SK-N-SH (cell line): ENCODE results near the gene PECR. TPM values are rescaled to one million over a fixed set of nuclear protein-coding genes. Genes with fewer than 3 reads are reported as not detected.

ENCODE experiments used
- CTCF ChIA-PET: fragments of 300-600, 350-600 bp; formaldehyde crosslinking; extraction: SDS; loops from one replicate; lab custom pipeline; 2021; lab: Yijun Ruan, JAX
- POLR2A ChIA-PET: fragments of 350-600 bp; sonication (Branson Sonifier 250); formaldehyde crosslinking; extraction: SDS; loops from one replicate; lab custom pipeline; 2020; ENCODE audit warnings: antibody characterized with exemption, inconsistent platforms; lab: Yijun Ruan, JAX
- DNase-seq: peaks from one replicate; pipeline ENCODE4 v3.0.0; 2012
- H2AFZ ChIP-seq: fragments of 200-600 bp; sonication (generic); 2 replicates; pipeline ENCODE4 v1.8.1; 2016; ENCODE audit warnings: antibody characterized with exemption, mild to moderate bottlenecking, low read depth
- H3F3A ChIP-seq: fragments of 200-600 bp; sonication (generic); replicated peaks from 2 replicates; pipeline ENCODE3; 2016; ENCODE audit warnings: antibody characterized with exemption, mild to moderate bottlenecking; ENCODE audit not compliant: insufficient read depth
- H3K27ac ChIP-seq, 2 experiments: fragments of 200-500 bp in 1 of 2; fragments of 200-600 bp in 1 of 2; sonication (Bioruptor generic) in 1 of 2; sonication (generic), shearing (Covaris generic) in 1 of 2; 2 replicates each; pipeline versions ENCODE4 v1.5.1 to v1.6.1; 2014 to 2016; ENCODE audit warnings: low read depth in 2 of 2, inconsistent platforms in 1 of 2, low read length in 1 of 2, mild to moderate bottlenecking in 1 of 2, mixed read lengths in 1 of 2
- H3K27me3 ChIP-seq: fragments of 200-600 bp; sonication (generic), shearing (Covaris generic); 2 replicates; pipeline ENCODE4 v1.6.1; 2016; ENCODE audit warnings: mixed run types; ENCODE audit not compliant: insufficient read depth
- H3K36me3 ChIP-seq, 2 experiments: fragments of 200-500 bp in 1 of 2; fragments of 200-600 bp in 1 of 2; sonication (Bioruptor generic) in 1 of 2; sonication (generic) in 1 of 2; replicated peaks in 1 of 2; 2 replicates each; pipeline versions ENCODE3 to v1.5.1; 2014 to 2016; ENCODE audit warnings: low read length in 1 of 2, mild to moderate bottlenecking in 1 of 2; ENCODE audit not compliant: insufficient read depth in 2 of 2, control insufficient read depth in 1 of 2
- H3K4me1 ChIP-seq, 2 experiments: fragments of 200-500 bp in 1 of 2; fragments of 200-600 bp in 1 of 2; sonication (Bioruptor generic) in 1 of 2; sonication (generic), shearing (Covaris generic) in 1 of 2; 2 replicates each; pipeline versions ENCODE4 v1.5.1 to v1.6.1; 2014 to 2016; ENCODE audit warnings: low read depth in 1 of 2, low read length in 1 of 2, mixed run types in 1 of 2; ENCODE audit not compliant: insufficient read depth in 2 of 2, control insufficient read depth in 1 of 2
- H3K4me2 ChIP-seq: fragments of 200-600 bp; sonication (generic), shearing (Covaris generic); 2 replicates; pipeline ENCODE4 v1.6.1; 2017; ENCODE audit warnings: mixed run types
- H3K4me3 ChIP-seq, 2 experiments: fragments of 200-500 bp in 1 of 2; fragments of 200-600 bp in 1 of 2; sonication (Bioruptor generic) in 1 of 2; sonication (generic), shearing (Covaris generic) in 1 of 2; 2 replicates each; pipeline versions ENCODE4 v1.5.1 to v1.8.1; 2014 to 2016; ENCODE audit warnings: low read depth in 2 of 2, inconsistent platforms in 1 of 2, low read length in 1 of 2, mild to moderate bottlenecking in 1 of 2, mixed read lengths in 1 of 2, moderate library complexity in 1 of 2
- H3K79me2 ChIP-seq: fragments of 200-600 bp; sonication (generic); 2 replicates; pipeline ENCODE4 v1.8.1; 2017; ENCODE audit warnings: mild to moderate bottlenecking; ENCODE audit not compliant: insufficient read depth
- H3K9ac ChIP-seq: fragments of 200-600 bp; sonication (generic); 2 replicates; pipeline ENCODE4 v1.6.1; 2017; ENCODE audit warnings: mixed run types
- H3K9me2 ChIP-seq: fragments of 200-600 bp; sonication (generic); 2 replicates; pipeline ENCODE4 v1.6.1; 2017; ENCODE audit warnings: mixed run types
- H3K9me3 ChIP-seq: fragments of 200-600 bp; sonication (generic); 2 replicates; pipeline ENCODE4 v1.6.1; 2017; ENCODE audit warnings: mixed run types, mild to moderate bottlenecking, moderate library complexity
- H4K20me1 ChIP-seq: fragments of 200-600 bp; sonication (generic); 2 replicates; pipeline ENCODE4 v1.6.1; 2017; ENCODE audit warnings: mild to moderate bottlenecking, mixed run types; ENCODE audit not compliant: insufficient read depth
- CTCF ChIP-seq: fragments of 200-600 bp; sonication (generic); IDR thresholded peaks from 2 replicates; pipeline ENCODE4 v1.6.1; 2017; ENCODE audit warnings: antibody characterized with exemption, mild to moderate bottlenecking, moderate library complexity
- EZH2phosphoT487 ChIP-seq: fragments of 200-600 bp; sonication (generic); IDR thresholded peaks from 2 replicates; pipeline ENCODE4 v1.6.1; 2017; ENCODE audit warnings: low read depth, mixed run types, mild to moderate bottlenecking, antibody characterized with exemption, moderate library complexity, borderline replicate concordance
- IRF3 ChIP-seq: fragments of 150-350 bp; IDR thresholded peaks from 2 replicates; pipeline ENCODE4 v1.6.1; 2016; ENCODE audit warnings: mild to moderate bottlenecking, low read depth, low read length
- PBX3 ChIP-seq: IDR thresholded peaks from 2 replicates; pipeline ENCODE4; 2012
- RXRA ChIP-seq: IDR thresholded peaks from 2 replicates; pipeline ENCODE4 v1.4.0; 2012; ENCODE audit warnings: low read depth, mild to moderate bottlenecking, borderline replicate concordance
- TAF1 ChIP-seq: IDR thresholded peaks from 2 replicates; pipeline ENCODE4 v1.6.1; 2012; ENCODE audit warnings: low read depth, mild to moderate bottlenecking, low read length, moderate library complexity, borderline replicate concordance
- WGBS: methylation state at CpG from one replicate; pipeline ENCODE4 v1.1.6; 2017; ENCODE audit warnings: low lambda C conversion rate; 5-methylcytosine and 5-hydroxymethylcytosine counted together
- polyA plus RNA-seq, 3 experiments: library from polyadenylated mRNA; depleted of rRNA; stranded (reverse); fragments of >200 nt; gene quantifications; 2 replicates each; pipeline ENCODE4 v1.2.3, GENCODE V29; 2012

Gene PECR
- polyA plus RNA-seq, 1 of the 3 experiments (the other 2 are of a cell fraction) = 18.6 TPM

GRCh38 chr2:216052420-216052819 is 29.2 kb downstream of the PECR start (continued):
- TF ChIP-seq CTCF = no peak

GRCh38 chr2:216051350-216051749 is 30.3 kb downstream of the PECR start:
- Histone ChIP-seq H3K9me3 (no peaks in the 10 kb centered on the region), H3K9me2 (no peaks in the 10 kb centered on the region), H3F3A (no peaks in the 10 kb centered on the region), H3K4me2 (no peak overlapping the region), H3K79me2 (no peaks in the 10 kb centered on the region), H3K9ac (no peak overlapping the region), H3K27ac (no peak overlapping the region), H3K27me3 (no peaks in the 10 kb centered on the region), H3K36me3 (peaks cover 2 to 17% of the 10 kb centered on the region in 2 experiments), H4K20me1 (no peaks in the 10 kb centered on the region), H2AFZ (no peak overlapping the region), H3K4me1 (no peaks in the 10 kb centered on the region), H3K4me3 (no peak overlapping the region)
- ChIA-PET CTCF (interaction anchor here (1.0 to 1.1 kb wide), 2 partner anchors 14 to 28 kb away, joined by 3 read pairs; no protein-coding TSS in a partner anchor), POLR2A (no interaction called here)
- no peak for DNase-seq
- TF ChIP-seq RXRA (no peak), PBX3 (no peak), TAF1 (no peak), IRF3 (no peak), EZH2phosphoT487 (no peak)
- 99% methylated on average over 3 of the region's 3 CpGs for WGBS

- no peaks in the 10 kb centered on the region for H3F3A ChIP-seq
- no peak overlapping the region for H3K4me3 ChIP-seq
- CTCF ChIA-PET = interaction anchor here (0.8 to 1.5 kb wide), 3 partner anchors 13 to 16 kb away, joined by 4 to 7 read pairs (median 5); no protein-coding TSS in a partner anchor
- no peaks in the 10 kb centered on the region for H3K27me3 ChIP-seq
- no peak overlapping the region for H2AFZ ChIP-seq
- no peaks in the 10 kb centered on the region for H3K9me2 ChIP-seq
- H3K27ac ChIP-seq = no peak overlapping the region
- POLR2A ChIA-PET = no interaction called here
- no peaks in the 10 kb centered on the region for H3K9me3 ChIP-seq
- no peaks in the 10 kb centered on the region for H4K20me1 ChIP-seq
- no peak for TF ChIP-seq CTCF
- TF ChIP-seq PBX3 = no peak
- 72% methylated on average over 2 of the region's 2 CpGs for WGBS
- H3K4me1 ChIP-seq = no peaks in the 10 kb centered on the region
- H3K4me2 ChIP-seq = no peak overlapping the region
- peaks cover 0 to 17% of the 10 kb centered on the region in 2 experiments for H3K36me3 ChIP-seq
- no peak for DNase-seq
- H3K9ac ChIP-seq = no peak overlapping the region
- H3K79me2 ChIP-seq = no peaks in the 10 kb centered on the region
Measured at GRCh38 chr2:216049452-216049851, 32.2 kb downstream of the PECR start.
